LNCAP (cell line): Measurements from ENCODE around the gene INPP5A.

Experiments used
- CTCF ChIP-seq: fragments of 450-650 bp; IDR thresholded peaks from 2 replicates; pipeline ENCODE4 v1.5.1; 2017; ENCODE audit warnings: mild to moderate bottlenecking

The INPP5A gene

GRCh38 chr10:132600416-132600815, 62.8 kb downstream of the INPP5A start:
- TF ChIP-seq CTCF = no peak

GRCh38 chr10:132601567-132601966, 64.0 kb downstream of the INPP5A start:
- TF ChIP-seq CTCF = no peak

- TF ChIP-seq CTCF = no peak
These were observed 65.0 kb downstream of the INPP5A start for GRCh38 chr10:132602614-132603013.

GRCh38 chr10:132603851-132604533, 66.4 kb downstream of the INPP5A start:
- TF ChIP-seq CTCF = no peak

- TF ChIP-seq CTCF = no peak
These were observed 67.1 kb downstream of the INPP5A start for GRCh38 chr10:132604686-132605085.

- no peak for TF ChIP-seq CTCF
These were observed 67.8 kb downstream of the INPP5A start for GRCh38 chr10:132605390-132605789.

- no peak for TF ChIP-seq CTCF
These were observed 68.5 kb downstream of the INPP5A start for GRCh38 chr10:132606031-132606491.
